Dermis microvascular lymphatic vessel endothelial cell (primary cell): ENCODE results near the gene SCNM1. TPM values are rescaled to one million over a fixed set of nuclear protein-coding genes. Genes with fewer than 3 reads are reported as not detected.

Source experiments
- DNase-seq, 2 donors: peaks; one replicate each; pipeline versions ENCODE4 v3.0.0 to v3.0.0-alpha.2; 2010; ENCODE audit warnings: low read depth in 2 of 2
- total RNA-seq: library from RNA; depleted of rRNA; stranded (reverse); fragments of >200 nt; gene quantifications from 2 replicates; pipeline ENCODE4 v1.2.1, GENCODE V29; 2014

The SCNM1 gene, protein sequence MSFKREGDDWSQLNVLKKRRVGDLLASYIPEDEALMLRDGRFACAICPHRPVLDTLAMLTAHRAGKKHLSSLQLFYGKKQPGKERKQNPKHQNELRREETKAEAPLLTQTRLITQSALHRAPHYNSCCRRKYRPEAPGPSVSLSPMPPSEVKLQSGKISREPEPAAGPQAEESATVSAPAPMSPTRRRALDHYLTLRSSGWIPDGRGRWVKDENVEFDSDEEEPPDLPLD
- 16.7 and 17.5 TPM in 2 replicates for total RNA-seq

GRCh38 chr1:151165738-151166504 lies at the start of gene SCNM1, which contains the start of gene LYSMD1:
SCNM1 (plus strand) TSS chr1:151166144; CDS start chr1:151166153, 9 bp downstream.
LYSMD1 (minus strand) TSS chr1:151165902; CDS start chr1:151165258, 644 bp downstream.
- peak; percentile 95 to 99 for DNase-seq

GRCh38 chr1:151124763-151125403 lies 41.1 kb upstream of the SCNM1 start:
- no peak for DNase-seq

DNA sequence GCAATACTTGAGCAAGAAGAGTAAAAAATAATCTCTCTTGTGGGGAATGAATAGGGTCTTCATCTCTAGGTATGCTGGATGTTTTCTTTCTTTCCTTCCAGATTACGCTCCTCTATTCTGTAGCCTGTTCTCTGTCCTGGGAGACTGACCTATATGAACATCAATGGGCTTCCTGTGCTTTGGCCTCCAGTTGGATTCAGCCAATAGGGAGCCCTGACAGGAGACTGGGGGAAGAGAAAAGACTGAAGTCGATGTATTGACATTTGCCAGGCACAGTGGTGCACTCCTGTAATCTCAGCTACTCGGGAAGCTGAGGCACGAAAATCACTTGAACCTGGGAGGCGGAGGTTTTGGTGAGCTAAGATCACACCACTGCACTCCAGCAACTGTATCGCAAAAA lies 37.1 kb upstream of the SCNM1 start:
- DNase-seq, result no peak

DNA sequence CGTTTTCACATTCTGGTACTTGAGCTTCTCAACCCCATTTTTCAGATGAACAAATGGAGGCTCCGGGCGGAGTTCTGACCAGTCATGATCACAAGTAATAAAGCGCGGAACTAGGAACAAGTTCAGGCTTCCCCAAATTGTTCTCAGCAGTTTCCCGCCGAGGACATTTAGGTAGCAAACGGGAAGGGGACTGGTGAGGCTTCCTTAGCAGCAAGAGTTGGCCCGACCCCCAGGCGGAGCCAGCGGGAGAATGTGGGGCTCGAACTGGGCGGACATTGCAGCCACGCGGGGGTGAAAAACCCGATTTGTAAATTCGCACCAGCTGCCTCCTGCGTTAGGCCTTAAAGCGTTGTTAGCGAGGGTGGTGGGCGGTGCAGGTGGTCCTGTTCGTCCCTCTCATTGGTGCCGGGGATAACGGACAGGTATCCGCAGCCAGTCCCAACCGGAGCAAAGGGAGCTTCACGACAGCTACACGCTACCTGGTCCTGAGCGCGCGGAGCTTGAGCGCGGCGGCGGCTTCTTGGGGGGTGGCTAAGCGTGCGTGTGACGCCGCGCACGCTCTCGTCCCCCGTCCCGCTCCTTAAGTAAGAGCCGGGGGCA lies 34.9 kb upstream of the SCNM1 start:
- peak; percentile 85 to 92 for DNase-seq

DNA sequence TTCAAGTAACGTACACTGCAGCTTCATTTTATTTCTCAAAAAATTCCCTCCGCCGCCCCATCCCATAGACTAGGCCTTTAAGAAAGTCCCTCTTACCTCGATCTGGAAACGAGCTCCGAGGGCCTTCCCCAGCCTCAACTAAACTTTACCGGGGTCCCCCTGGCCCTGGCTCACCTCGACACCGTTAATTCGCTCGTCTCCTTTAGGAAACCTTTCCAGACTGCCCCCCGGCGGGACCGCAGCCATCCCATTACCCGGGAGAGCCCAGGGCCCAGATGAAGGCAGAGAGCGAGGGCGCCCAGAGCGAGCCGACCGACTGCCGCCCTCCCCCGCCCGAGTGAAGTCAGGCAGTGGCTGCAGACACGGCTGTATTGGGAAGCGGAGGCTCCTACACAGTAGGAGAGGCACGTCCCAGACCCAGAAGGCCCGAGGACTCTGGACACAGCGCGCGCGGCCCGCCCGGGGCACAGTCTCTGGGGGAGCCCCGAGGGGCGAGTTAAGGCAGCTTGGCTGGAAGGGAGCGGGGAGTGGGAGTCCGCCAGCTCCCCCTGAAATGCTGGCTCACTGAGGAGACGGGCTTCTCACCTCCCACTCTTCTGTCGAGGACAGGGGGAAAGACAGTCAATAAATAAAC lies 34.1 kb upstream of the SCNM1 start:
- DNase-seq, result peak in 1 of 2 donors; percentile 29

DNA sequence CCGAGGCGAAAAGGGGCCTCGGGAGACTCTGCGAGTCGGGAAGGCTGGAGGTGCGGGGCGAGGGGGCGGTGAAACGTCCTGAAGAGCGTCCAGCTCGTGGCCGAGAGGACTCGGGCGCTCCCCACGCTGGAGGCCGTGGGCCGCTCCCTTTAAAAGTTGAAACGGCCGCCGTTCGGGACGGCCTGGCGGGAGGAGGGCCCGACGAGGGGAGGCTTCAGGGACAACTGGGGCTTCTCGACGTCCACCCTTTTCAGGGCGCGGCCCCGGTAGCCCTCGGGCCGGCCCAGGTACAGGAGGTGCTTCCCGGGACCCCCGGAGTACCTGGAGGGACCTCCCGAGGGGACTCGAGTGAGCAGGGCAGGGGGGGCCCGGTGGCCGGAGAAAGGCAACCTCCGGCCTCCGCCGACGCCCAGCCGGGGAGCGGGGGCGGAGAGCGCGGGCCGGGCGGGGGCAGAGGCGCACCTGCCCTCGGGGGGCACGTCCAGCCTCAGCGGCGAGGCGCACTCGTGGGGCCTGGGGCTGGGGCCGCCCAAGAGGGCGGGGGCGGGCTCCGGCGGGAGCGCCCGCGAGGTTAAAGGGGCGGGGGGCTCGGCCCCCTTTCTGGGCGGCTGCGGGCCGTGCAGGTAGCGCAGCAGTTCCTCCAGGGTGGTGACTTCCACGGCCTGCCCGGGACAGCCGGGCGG lies 33.5 kb upstream of the SCNM1 start:
- DNase-seq, result no peak

GRCh38 chr1:151133018-151133806 lies 32.7 kb upstream of the SCNM1 start:
- DNase-seq, result no peak

DNA sequence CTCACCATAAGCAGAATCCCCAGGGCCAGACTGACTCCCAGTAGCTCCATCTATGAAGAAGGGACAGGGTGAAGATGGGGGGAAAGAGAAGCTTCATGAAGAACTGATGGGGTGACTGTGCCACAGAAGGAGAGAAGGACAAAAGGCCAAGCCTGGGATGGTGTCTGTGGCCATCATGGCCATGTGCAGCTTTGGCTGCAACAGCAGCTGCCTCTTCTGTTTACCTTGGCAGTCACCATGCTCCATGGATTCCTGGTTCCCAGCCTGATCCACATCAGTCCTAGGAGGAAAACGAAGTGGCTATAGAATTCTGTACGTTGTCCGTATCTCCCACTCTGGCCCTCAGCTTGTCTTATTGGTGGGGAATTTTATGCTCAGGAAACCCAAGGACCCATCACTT lies 31.5 kb upstream of the SCNM1 start:
- peak in 1 of 2 donors; percentile 23 for DNase-seq

GRCh38 chr1:151134991-151135390 lies 31.0 kb upstream of the SCNM1 start:
- no peak for DNase-seq

DNA sequence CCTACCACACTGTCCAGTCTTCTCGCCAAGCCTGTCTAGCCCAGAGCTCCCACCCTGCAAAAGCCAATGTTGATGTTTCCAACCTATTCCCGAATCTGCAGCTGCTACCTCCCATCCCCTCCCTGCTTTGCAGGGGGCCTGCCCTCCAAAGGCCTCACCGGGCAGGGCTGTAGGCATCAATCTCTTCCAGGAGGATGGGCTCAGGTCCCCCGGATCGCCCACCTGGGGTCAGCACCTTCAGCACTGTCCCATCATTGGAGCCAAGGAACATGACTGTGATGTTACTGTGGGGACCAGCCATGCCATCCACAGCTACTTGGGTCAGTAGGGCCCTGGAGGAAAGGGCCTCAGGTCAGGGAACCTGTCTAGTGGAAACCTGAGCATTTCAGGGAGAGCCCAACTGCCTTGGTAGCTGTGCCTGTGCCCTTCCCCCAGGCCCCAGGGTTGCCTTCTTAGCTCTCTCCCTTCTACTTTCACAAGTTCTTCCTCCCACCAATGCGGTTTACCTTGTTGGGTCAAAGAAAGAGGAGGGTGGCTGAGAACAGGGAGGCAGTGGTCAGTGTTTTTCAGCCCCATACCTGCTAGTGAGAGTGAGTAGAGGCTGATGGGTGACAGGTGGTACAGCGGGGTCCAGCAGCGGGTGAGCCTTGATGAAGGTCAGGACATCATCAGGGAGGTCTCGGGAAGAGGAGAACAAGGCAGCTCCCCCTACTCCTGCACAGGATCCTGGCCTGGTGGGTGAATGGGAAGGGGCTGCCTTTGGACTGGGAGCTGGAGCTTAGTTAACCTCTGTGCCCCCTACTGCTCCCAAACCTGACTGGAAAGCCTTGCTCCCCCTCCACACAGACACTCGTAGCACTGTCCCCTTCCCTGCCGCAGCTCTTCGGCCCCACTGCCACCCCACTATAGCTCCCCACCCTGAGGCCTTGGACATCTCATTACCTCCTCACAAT lies 30.2 kb upstream of the SCNM1 start:
- no peak for DNase-seq

- no peak for DNase-seq
Observed at GRCh38 chr1:151137789-151138188, 28.2 kb upstream of the SCNM1 start.

- DNase-seq, result no peak
Observed at GRCh38 chr1:151142411-151143056, 23.4 kb upstream of the SCNM1 start.

- no peak for DNase-seq
Observed at GRCh38 chr1:151143057-151143435, 22.9 kb upstream of the SCNM1 start.

GRCh38 chr1:151143986-151144385 lies 22.0 kb upstream of the SCNM1 start:
- DNase-seq, result no peak

DNA sequence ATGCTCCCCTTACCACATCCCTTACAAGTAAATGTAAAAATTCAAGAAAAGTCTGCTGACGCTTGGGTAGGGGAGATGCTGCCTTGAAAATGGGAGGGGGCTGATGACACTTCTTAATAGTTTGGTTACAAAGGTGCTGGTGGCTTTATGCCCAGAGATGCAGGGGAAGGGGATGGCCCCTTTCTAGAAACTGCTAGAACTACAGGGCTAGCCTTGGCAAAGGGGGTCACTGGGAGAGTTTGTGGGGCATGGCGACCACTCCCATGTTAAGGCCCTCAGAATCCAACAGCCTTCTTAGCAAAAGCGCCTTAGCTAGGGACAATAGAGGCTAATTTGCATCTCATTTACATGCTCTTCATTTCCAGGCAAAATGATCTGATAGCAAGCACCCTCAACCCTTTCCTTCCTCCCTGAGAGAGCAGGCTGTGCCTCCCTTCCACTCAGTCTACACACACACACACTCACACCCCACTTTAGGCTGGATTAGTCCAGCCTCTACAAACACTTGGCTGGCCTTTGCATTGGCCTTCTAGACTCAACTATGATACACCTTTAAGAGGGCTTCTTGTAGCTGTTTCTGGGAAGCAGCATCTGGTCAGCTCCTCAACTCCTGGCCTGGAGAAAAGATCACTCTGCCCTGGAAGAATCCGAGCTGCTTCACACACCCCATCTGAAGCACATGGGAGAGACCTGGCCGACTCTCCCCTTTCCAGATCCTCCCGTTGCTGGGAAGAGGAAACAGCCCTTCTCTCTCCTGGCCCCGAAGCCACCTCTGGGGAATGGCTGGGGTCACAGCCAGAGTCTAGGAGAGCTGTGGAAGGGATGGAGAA lies 21.3 kb upstream of the SCNM1 start:
- peak in 1 of 2 donors; percentile 29 for DNase-seq

DNA sequence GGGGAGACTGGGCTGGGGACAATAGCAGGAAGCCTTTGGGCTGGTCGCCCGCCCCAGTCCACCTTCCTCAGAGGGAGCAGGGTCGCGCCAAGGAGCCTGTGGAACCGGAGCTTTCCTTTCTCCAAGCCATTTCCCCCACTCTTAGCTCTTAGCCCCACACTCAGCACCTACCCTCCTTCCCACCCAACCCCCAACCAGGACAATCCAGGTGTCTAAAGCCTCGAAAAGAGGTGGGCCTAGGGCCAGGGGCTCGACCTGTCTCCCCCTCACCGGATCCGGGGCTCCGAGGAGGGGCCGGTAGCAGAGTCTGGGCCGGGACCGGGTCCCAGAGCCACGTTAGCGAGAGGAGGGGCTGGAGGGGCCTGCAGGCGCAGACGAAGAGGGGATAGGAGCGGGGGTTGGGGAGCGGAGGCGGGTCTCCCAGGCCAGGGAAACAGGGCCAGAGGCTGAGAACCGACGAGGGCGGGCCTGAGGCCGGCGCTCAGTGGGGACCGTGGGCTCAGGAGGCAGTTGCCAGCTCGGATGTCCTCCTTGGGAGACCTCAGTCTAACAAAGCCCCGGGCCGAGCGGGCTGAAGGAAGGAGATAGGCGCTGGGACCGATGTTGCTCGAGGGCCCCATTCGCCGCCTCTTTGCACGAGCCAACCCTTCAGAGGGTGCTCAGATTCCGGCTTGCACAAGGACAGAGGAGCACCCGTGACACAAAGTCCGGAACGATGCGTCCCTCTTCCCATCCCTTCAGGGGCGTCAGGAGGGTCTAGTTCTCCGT lies 20.5 kb upstream of the SCNM1 start:
- DNase-seq, result no peak

DNA sequence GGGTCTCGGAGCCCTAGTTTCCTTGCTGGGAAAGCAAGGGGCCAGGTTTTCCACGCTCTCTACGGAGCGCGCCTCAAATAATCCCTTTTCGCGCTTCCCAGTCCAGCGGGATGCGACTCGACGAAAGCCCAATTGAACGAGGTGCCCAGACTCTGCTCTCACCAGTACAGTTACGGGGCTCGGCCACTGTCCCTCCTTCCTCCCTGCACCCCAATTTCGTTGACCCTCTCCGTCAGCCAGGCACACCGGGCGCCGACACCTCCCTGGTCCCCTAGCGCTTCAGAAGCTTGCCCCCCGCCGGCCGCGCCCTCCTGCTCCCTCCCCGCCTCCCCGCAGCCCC lies 19.9 kb upstream of the SCNM1 start:
- no peak for DNase-seq
